ENCODE results near the gene TESK2.

TESK2 gene

DNA sequence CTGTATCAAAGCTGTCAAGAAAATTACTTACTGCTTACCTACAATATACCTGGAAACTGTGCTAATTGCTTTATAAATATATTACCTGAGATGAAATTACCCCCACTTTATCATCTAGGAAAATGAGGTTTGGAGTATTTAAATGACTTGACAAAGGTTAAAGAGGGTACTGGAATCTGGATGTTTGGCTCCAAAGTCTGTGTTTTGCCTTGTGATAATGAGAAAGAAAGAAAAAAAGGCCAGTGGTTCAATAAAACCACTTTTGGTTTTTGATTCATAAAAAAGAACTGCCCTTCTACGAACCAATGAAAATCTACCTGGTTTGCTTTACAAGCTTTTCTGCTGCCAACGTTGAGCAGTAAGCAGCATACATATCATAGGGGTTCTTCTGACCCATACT, 89.4 kb downstream of the TESK2 start:
- DNase-seq (ENCODE audit: extremely low read depth, low read depth): no peak
- TF ChIP-seq, protein P1, sequence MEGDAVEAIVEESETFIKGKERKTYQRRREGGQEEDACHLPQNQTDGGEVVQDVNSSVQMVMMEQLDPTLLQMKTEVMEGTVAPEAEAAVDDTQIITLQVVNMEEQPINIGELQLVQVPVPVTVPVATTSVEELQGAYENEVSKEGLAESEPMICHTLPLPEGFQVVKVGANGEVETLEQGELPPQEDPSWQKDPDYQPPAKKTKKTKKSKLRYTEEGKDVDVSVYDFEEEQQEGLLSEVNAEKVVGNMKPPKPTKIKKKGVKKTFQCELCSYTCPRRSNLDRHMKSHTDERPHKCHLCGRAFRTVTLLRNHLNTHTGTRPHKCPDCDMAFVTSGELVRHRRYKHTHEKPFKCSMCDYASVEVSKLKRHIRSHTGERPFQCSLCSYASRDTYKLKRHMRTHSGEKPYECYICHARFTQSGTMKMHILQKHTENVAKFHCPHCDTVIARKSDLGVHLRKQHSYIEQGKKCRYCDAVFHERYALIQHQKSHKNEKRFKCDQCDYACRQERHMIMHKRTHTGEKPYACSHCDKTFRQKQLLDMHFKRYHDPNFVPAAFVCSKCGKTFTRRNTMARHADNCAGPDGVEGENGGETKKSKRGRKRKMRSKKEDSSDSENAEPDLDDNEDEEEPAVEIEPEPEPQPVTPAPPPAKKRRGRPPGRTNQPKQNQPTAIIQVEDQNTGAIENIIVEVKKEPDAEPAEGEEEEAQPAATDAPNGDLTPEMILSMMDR (IDR thresholded peaks at IDR 0.05; ENCODE audit: low read depth, low read length): no peak

DNA sequence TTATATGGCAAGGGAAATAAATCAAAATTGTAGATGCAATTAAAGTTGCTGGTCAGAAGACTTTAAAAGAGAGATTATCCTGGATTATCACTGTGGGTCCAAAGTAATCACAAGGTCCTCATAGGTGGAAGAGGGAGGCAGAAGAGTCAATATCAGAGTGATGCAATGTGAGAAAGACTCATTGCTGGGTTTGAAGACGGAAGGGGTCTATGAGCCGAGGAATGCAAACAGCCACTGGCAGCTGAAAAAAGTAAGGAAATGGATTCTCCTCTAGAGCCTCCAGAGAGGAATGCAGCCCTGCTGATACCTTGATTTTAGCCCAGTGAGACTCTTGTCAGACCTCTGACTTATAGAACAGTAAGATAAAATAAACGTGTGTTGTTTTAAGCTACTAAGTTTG, 90.9 kb downstream of the TESK2 start:
- TF ChIP-seq, protein P1 (IDR thresholded peaks at IDR 0.05; ENCODE audit: low read depth, low read length): no peak
- no peak for DNase-seq (ENCODE audit: extremely low read depth, low read depth)

DNA sequence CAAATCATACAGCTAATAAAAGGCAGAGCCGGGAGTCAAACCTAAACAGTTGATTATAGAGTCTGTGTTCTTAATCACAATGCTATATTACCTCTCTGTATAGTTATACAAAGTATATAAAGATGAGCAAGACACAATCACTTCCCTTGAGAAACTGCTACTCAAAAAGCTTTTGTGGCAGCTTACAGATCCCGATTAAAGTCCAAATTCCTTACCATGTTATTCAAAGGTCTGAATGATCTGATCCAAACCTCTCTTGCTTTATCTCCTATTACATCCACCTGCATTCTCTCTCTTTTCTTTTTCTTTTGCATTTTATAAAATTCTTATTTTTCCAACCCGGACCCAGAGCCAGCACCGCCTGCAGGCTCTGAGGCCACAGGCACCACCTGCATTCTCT, 93.7 kb downstream of the TESK2 start:
- no peak for DNase-seq (ENCODE audit: extremely low read depth, low read depth)
- TF ChIP-seq, protein P1 (IDR thresholded peaks at IDR 0.05; ENCODE audit: low read depth, low read length): no peak

DNA sequence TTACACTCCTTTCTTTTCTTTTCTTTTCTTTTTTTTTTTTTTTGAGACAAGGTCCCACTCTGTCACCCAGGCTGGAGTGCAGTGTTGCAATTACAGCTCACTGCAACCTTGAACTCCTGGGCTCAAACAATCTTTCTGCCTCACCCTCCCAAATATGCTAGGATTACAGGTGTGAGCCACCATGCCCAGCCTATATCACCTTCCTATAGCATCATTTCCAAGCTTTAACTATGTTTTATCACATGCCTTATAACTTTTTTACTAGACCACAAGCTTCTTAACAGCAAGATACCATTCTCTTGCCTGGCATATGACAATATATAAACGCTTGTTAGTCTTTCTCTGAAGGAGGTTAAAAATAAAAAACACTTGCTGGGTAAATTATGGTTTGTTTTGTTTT, 95.4 kb downstream of the TESK2 start:
- no peak for DNase-seq (ENCODE audit: extremely low read depth, low read depth)
- TF ChIP-seq, protein P1 (IDR thresholded peaks at IDR 0.05; ENCODE audit: low read depth, low read length): no peak

DNA sequence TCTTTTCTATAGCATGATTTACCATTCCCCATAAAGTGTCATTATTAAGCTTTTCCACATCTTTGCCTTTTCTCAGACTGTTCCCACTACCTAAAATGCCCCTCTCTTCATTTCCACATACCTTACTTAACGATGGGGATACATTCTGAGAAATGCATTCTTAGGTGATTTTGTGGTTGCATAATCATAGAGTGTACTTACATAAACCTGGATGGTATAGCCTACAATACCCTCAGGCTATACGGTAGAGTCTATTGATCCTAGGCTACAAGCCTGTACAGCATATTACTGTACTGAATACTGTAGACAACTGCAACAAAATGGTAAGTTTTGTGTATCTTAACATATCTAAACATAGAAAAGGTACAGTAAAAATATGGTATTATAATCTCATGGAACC, 95.9 kb downstream of the TESK2 start:
- TF ChIP-seq, protein P1 (IDR thresholded peaks at IDR 0.05; ENCODE audit: low read depth, low read length): no peak
- DNase-seq (ENCODE audit: extremely low read depth, low read depth): no peak

DNA sequence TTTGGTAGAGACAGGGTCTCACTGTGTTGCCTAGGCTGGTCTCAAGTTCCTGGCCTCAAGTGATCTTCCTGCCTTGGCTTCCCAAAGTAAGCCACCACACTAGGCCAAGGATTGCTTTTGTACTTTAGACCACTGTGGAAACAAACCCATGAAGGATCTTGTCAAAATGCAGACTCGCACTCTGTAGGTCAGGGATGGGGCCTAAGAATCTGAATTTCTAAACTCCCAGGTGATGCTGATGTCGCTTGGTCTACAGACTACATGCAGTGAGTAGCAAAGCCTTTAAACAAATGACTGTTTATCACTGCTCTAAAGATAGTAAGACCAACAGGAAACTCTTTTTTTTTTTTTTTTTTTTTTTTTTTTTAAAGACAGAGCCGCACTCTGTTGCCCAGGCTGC, 96.6 kb downstream of the TESK2 start:
- TF ChIP-seq, protein P1 (IDR thresholded peaks at IDR 0.05; ENCODE audit: low read depth, low read length): no peak
- no peak for DNase-seq (ENCODE audit: extremely low read depth, low read depth)

DNA sequence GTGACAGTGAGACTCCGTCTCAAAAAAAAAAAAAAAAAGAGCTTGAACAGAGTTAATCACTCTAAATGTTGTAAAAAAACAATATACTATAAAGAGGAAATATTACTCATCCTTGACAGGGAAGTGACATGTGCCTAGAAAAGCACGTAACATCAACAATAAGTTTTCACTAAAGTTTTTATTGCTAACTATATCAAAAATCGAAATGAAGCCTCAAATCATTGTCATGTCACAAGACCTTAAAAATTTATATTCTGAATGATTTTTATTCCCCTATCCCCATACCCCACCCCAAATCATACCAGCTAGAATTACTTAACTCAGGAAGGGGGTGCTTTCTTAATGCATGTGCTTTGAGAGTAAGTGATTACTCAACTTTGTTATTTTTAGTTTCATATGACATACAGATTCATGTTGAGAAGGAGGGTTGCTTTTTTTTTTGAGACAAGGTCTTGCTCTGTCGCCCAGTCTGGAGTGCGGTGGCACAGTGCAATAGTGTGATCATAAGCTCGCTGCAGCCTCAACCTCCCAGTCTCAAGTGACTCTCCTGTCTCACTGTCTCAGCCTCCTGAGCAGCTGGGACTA, 97.2 kb downstream of the TESK2 start:
- no peak for DNase-seq (ENCODE audit: extremely low read depth, low read depth)
- TF ChIP-seq, protein P1 (IDR thresholded peaks at IDR 0.05; ENCODE audit: low read depth, low read length): no peak

All from AG09319 (cell line).